Left forelimb (tissue), 1 donor: Measurements from ENCODE around the gene TRAPPC1.
A peak's percentile ranks its signal among the peaks of the same experiment; 100 is the strongest.

Experiments
- DNase-seq: peaks from one replicate; pipeline ENCODE4 v3.0.0-alpha.2; 2018; ENCODE audit warnings: low spot score

The TRAPPC1 gene

DNA sequence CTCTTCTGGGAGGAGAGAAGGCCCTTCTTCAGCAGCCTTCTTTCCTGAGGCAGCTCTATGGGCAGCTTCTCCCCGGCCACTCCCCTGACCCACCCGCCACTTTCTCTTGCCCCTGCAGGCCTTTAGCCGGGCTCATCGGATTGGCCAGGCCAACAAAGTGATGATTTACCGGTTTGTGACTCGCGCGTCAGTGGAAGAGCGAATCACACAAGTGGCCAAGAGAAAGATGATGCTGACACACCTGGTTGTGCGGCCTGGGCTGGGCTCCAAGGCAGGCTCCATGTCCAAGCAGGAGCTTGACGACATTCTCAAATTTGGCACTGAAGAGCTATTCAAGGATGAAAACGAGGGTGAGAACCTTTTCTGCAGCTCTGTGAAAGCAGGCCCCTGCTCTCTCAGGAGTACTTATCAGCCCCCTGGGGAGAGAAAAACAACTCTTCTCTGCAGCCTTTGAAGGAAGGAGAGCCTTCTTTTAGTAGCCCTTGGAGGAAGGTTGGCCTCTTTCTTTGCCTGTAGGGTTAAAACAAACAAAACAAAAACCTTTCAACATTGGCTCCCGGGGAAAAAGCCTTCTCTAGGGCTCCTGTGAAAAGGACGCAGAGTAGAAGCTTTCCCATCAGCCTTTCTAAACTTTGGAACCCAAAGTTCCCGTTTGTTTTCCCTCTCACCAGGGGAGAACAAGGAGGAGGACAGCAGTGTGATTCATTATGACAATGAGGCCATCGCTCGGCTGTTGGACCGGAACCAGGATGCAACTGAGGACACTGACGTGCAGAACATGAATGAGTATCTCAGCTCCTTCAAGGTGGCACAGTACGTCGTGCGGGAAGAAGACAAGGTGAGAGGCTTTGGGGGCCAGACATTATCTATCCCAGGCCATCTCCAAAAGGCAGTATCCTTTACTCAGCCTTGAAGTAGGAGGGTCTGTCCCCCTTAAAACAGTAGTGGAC lies 28.3 kb downstream of the TRAPPC1 start:
- no peak for DNase-seq

DNA sequence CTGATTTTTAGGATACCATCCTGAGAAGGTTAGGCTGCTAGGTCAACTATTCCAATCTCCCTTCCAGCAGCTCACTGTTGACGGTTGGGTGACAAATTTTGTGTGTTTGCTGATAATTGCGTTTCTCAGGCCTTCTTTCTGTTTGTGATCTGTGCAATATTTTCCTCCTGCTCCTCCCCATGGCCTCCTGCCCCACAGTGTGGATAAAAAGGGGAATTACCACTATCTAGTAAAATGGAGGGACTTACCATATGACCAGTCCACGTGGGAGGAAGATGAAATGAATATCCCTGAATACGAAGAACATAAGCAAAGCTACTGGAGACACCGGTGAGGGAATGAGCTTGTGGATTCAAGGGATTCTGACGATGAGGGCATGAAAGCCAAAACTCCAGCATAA lies 34.0 kb downstream of the TRAPPC1 start:
- DNase-seq: no peak

DNA sequence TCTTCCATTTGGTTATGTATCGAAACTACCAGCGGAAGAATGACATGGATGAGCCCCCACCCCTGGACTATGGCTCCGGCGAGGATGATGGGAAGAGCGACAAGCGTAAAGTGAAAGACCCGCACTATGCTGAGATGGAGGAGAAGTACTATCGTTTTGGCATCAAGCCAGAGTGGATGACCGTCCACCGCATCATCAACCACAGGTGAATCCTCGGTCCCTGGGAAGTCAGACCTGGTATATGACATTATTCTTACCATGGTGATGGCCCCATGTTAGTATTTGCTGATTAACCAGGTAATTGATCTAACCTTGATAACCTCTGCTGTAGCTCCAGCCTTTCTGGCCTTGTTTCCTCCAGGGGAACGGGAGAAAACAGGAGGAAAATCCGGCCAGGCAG lies 34.7 kb downstream of the TRAPPC1 start:
- no peak for DNase-seq

DNA sequence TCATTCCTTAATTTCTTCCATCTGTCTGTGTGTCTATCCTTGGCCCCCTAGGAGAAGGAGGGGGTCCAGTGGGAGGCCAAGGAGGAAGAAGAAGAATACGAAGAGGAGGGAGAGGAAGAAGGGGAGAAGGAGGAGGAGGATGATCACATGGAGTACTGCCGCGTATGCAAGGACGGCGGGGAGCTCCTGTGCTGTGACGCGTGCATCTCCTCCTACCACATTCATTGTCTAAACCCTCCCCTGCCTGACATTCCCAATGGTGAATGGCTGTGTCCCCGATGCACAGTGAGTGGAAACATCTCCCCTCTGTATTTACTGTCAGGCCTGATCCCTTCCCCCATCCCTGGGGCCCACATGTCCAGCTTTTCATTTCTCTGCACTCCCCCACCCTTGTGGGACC lies 36.9 kb downstream of the TRAPPC1 start:
- DNase-seq: no peak

DNA sequence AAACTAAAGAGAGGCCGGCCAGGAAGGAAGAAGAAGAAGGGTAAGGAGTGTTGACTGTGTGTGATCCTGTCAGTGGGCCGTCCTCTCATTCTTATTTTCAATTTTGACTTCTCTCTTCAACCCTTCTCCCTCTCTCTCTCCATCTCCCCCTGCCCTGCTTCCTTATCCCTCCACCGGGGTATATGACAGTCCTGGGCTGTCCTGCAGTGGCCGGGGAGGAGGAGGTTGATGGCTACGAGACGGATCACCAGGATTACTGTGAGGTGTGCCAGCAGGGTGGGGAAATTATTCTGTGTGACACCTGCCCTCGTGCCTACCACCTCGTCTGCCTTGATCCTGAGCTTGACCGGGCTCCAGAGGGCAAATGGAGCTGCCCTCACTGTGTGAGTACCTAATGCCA lies 37.5 kb downstream of the TRAPPC1 start:
- DNase-seq: no peak

DNA sequence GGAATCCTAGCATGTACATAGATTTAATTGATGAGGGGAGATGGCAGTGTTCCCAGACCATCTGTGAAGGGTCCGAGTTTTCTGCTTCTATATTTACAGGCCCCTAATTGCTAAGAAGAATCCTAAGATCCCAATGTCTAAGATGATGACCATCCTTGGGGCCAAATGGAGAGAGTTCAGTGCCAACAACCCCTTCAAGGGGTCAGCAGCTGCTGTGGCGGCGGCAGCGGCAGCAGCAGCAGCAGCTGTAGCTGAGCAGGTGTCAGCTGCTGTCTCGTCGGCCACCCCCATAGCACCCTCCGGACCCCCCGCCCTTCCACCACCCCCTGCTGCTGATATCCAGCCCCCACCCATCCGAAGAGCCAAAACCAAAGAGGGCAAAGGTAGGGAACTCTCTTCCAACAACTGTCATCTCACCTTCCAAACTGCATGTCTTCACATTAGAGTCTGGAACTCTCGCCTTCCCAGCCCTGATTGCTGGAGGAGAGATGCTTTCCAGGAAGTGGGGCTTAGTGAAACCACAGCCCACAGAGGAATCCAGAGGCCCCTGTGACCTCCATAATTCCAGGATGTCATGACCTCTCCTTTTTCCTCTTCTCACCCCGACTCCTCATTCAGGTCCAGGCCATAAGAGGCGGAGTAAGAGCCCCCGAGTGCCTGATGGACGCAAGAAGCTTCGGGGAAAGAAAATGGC lies 38.4 kb downstream of the TRAPPC1 start:
- DNase-seq: no peak

DNA sequence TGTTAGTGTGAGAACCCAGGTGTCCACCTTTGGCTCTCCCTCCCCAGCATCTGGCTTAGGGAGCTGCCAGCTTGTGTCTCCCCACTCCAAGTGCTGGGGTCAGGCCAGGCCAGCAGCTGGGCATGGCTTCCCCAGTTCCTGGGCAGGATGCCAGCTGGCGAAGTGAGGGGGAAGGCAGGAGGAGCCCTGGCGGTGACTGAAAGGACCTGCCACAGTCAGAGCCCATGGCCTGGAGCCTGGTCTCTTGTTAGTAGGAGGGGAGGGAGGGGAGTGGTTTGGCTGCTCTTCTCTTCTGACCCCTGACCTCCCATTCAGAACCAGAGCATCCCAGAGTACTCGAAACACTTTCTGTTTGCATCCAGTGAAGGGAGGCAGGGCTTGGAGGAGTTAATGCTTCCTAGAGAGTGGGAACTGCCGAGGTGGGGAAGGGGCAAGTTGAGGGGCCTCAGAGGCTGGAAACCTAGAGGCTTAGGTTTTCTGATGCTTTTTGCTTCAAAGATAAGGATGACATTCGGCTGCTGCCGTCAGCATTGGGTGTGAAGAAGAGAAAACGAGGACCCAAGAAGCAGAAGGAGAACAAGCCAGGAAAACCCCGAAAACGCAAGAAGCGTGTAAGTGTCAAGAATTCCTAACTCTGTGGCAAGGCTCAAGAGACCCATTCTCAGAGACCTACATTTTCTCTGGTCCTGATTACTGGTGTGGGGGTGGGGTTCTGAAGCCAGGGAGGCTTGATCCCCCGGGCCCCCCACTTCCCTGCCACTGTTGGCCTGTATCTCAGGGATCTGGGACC lies 42.4 kb downstream of the TRAPPC1 start:
- peak; percentile 92 for DNase-seq

DNA sequence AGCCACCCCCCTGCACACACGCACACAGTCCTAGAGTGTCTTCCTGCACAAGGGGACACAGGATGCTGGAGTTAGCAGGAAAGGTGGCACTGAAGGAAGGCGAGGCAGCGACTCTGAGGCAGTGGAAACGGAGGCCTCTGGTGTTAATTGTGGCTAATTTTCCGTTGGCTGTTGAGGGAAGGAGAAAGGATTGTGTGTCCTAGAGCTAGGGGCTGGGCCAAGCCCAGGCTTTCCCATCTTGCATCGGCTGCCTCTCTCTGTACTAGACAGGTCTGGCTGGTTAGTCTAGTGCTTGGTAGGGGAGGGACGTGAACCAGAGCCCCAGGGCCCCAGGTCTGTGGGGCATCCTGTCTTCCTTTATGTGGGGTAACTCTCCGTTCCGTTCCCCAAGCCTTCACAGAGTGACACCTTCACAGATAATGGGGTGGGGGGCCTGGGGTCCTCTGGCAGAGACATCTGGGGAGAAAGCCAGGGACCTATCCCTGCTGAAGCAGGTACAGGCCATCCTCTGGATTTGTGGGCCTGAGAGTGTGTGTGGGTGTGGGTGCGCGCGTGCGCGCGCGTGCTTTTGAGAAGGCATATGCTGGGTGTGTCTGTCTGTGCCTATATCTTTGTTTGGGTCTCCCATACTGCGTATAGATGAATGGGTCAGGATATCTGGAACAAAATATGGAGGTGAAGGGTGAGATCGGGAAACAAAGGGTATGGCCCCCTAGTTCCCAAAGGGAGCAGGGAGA lies 43.4 kb downstream of the TRAPPC1 start, which contains the start of gene CHD3:
TSS of gene CHD3 (plus strand) at position 606 of the 737 bp plus-strand sequence. CDS start 212 bp downstream, outside the sequence.
- DNase-seq: no peak

DNA sequence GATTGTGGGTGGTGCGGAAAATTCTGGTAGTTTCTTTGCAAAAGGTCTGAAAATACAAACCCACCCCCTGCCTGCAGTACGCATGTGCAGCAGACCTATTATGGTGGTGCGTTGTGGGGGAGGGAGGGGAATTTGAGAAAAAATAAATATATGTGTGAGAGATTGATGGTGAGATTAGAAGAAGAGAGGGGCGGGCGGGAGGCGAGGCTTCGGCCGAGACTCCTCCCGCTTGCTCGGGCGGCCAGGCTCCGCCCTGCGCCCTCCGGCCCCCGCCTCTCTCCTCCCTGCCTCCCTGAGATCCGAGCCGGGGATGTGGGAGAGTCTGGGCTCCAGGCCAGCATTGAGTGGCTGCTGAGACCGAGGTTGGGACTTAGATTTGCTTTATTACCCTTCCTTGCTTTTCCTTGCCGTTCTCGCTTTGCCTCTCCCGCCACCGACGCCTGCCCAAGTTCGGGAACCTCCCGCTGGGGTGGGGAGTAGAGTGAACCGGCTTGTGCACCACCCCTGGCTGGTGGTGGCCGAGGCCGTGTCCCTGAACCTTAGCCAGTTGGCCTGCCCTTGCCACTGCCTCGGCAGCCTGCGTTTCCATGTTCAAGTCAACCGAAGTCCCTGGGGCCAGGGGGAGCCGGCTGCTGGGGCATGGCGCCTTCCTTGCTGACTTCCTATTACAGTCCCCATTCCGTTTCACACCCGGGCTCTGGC lies 44.1 kb downstream of the TRAPPC1 start:
- DNase-seq: peak; percentile 95

DNA sequence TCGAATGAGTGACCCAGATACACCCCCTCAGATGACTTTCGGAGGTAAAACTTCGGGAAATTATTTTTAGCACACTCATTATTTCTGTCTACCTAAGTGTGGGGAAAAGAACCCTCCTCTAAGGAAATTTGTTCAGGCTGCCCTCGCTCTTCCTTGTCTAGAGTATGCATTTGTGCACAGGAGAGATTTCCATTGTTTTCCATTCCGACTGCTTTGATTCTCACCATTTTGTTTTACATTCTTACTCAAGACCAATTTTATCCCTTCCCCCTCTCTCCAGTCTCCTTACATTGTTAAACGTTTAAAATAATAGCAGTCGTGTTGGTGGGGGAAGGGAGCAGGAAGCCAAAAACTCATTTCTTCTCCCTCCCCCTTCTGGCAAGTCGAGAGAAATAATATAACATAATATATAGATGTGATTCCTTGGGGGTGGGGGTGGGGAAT lies 44.7 kb downstream of the TRAPPC1 start:
- DNase-seq: no peak

DNA sequence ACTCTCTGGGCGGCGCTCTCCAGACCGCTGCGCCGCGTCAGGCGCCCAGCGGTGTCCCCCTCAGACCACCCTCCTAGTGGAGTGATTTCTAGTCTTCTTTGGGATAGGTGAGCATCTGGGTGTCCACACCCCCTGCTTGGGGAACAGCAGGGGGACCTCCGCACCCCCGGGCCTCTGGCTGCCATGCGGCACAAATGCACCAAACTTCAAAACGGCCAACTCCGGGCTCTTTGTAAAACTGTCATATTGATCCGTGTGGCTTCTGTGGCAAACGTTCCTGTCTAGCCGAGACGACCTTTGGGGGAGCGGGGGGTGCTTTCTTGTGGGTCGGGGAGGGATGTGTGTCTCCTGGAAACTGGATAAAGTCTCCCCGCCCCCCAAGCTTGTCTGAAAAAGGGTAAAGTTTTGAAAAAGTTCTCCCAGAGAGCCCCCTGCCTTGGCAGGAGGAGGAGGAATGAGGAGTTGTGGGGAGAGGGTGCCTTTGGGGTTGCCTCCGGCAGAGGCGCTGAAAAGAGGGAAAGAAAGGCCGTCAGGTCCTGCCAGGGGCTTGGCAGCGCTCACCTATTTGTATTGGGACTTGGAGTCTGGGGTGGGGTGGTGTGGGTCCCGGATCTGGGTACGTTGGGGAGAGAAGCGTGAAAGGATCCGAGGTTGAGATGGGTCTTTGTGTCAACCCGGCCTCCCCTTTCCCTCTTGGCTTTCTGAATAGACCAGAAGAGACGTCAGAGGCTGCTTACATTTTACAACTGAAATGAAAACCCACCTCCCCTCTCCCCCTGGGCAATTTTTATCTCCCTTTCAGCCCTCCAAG lies 45.3 kb downstream of the TRAPPC1 start:
- no peak for DNase-seq

DNA sequence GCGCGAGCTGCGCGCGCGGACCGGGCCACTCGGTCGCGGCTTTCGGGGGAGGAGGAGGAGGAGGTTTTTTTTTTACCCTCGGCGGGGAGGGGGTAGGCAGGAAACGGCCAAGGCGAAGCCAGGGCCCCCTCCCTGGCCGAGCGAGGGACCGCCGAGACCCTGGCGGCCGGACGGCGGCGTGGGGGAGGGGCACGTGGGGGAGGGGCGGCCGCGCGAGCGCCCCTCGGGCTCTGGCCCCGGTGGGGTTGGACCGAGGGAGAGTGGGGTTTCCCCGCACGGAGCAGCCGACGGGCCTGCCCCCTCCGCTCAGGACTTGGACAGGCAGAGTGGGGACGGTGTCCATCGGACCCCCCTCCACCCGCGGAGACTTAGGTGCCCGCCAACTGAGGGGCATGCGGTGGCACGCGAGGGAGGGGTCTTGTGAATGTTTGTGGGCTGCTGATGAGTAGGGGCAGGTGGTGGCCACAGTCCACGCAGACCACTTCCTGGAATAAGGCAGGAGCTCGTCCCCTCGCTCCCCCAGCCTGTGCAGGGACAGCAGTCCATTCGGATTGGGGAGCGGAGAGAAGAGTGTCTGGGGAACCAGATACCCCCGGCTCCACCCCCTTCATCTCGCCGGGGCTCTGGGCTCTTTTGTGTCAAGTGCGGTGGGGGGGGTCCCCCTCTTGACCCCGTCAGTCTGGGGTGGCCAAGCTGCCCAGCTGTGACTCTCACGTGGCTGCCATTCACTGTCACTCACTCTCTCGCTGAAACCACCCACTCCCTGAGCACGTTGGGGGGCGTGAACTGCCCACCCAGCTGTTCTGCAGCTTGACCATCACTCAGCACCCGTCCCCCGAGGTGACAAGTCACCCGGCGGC lies 46.1 kb downstream of the TRAPPC1 start:
- peak; percentile 78 for DNase-seq

DNA sequence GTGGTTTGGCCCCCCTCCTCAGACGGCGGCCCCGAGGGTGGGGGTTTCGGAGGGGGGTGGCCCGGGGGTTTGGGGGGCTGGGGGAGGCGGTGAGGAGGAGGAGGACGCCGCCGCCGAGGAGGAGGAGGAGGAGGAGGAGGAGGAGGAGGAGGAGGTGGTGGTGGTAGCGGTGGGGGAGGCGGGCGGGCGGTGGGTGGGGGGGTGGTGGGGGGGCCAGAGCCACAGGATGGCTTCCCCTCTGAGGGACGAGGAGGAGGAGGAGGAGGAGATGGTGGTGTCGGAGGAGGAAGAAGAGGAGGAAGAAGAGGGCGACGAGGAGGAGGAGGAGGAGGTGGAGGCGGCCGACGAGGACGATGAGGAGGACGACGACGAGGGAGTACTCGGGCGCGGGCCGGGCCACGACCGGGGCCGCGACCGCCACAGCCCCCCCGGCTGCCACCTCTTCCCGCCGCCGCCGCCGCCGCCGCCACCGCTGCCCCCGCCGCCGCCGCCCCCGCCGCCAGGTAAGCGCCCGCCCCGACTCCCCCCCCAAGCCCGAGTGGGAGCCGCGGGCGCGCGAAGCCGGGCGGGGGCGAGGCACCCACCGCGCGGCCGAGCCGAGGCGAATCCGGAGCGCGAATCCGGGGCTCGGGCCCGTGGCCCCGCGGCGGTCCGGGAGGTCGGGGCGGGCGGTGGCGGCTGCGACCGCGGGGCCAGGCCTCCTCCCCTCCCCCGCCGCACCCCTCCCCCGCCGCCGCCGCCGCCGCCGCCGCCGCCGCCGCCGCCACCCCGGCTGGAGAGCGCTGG lies 47.0 kb downstream of the TRAPPC1 start:
- no peak for DNase-seq

DNA sequence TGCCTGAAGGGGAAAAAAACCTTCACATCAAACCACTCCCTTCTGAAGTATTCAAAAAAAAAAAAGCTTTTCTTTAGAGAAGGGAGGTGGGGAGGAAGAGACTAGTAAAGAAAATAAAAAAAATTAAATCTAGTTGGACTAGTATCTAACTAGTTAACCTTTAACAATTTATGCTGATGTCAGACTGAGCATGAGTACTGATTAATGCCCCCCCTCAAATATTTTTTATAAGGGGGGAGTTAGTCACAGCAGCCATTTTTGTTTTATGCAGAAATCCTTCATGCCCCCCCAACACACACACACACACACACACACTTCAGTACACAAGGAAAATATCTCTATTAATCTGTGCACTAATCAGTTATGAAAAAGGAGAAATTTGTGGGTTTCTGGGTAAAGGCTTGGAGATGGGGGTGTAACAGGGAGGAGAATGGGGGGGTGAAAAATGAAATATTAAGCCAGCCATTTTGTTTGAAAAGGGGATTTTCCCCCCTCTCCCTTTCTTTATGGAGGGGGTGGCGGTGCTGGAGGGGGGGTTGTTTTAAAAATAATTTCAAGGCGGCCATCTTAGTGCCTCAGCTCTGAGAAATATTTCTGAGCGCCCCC lies 47.9 kb downstream of the TRAPPC1 start:
- no peak for DNase-seq

DNA sequence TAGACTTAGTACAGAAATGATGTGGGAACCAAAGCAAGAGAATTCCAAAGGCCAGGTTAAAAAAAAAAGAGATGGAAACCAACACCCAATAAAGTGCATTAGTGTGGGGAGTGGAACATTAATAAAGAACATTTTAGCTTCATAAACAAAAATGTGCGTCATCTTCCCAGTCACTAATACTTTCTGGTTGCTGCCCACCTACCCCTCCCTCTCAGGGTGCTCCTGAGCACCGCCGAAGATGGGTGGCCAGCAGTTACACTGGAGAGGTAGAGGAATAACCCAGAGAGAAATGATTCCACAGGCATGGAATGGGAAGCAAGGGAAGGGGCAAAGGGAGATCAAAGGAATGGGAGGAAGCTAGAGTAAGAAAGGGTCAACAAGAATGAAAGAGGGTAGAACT lies 49.1 kb downstream of the TRAPPC1 start:
- DNase-seq: no peak

DNA sequence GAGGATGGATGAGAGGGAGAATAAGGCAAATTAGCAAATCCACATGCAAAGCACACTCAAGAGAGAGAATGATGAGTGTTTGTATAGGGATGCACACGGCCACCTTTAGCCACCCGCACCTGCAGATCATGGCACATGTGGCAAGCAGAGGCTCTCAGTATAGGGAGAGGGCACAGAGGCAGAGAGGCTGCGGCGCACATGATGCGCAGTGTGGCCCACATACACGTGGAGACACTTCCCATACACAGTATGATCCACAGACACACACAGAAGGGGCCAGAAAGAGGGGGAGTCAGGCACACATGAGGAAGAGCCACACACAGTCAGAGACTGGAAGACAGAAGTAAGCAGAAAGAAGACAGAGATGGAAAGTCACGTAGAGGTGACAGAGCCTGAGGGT lies 49.7 kb downstream of the TRAPPC1 start:
- no peak for DNase-seq

DNA sequence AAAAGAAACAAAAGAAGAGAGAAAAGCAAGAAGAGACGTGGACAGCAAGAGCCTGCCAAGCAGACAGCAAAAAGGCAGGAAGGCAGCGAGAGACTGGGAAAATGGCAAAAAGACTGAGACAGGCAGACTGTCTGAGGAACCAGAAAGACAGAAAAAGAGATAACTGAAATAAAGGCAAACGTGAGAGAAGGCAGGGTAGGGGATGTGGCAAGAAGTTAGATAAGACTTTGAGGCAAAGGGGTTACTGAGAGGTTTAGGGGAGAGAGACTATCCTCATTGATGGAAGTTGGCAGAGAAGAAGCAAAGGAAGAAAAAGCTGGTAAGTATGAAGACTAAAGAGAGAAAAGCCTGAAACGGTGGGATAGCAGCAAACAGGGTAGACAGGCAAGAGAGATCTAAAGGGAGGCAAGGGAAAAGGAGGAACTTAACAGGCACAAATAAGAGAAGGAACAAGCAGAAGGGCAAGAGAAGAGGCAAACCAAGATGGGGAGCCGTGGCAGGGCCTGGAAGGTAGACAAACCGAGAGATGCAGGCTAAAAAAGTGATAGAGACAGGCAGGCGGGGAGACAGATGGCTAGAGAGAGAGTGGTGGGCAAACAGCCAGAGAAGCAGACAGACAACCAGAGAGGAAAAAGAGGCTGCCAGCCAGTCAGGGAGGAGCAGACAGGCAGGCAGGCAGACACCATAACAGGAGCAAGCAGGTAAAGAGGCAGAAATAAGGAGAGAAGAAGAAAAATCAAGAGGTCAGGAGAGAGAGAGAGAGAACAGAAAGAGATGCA lies 50.3 kb downstream of the TRAPPC1 start:
- DNase-seq: no peak
